ENCODE results near the gene DOCK8.

Gene DOCK8

GRCh38 chr9:445033-445432 lies 230.4 kb downstream of the DOCK8 start:
- TF ChIP-seq CTCF (IDR thresholded peaks at IDR 0.05): no peak

GRCh38 chr9:446074-446699 lies 231.5 kb downstream of the DOCK8 start:
- no peak for TF ChIP-seq CTCF (IDR thresholded peaks at IDR 0.05)

- TF ChIP-seq CTCF (IDR thresholded peaks at IDR 0.05): no peak
Measured at GRCh38 chr9:447230-448025, 232.8 kb downstream of the DOCK8 start.

- no peak for TF ChIP-seq CTCF (IDR thresholded peaks at IDR 0.05)
Measured at GRCh38 chr9:450057-450456, 235.4 kb downstream of the DOCK8 start.

DNA sequence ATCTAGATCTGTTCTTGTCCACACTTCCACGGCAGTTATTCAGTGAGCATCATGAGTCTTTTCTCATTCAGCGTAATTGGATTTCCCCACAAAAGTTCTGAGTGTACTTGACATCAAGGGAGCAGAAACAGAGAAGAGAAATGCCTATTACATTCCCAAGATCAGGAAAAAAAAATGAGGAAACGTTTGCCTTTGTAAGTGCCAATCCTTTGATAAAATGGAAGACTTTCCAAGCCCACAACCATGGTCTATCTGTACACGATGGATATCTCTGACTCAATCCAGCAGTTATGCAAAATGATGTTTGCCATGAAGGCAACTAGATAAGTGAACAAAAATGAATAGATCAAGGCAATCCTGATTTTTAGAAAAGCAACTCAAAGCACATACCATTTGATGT lies 235.9 kb downstream of the DOCK8 start:
- no peak for TF ChIP-seq CTCF (IDR thresholded peaks at IDR 0.05)

DNA sequence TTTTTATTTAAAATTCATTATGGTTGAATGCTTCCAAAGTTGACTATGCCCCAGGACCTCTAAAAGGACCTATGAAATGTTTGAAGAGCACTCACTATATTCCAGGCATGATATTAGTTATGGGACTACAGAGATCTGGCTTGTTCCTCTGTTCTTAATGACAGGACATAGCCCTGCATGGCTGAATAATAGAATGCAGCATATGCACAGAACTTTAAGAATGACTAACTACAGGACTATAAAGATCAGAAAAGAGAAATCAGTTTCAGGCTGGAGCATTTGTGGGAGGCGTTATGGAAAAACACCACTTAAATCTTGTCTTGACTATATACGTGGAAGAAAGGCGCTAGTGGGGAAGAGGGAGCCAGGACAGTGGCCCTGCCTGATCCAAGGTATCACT lies 239.2 kb downstream of the DOCK8 start:
- no peak for TF ChIP-seq CTCF (IDR thresholded peaks at IDR 0.05)

GRCh38 chr9:456365-456764 lies 241.7 kb downstream of the DOCK8 start:
- TF ChIP-seq CTCF (IDR thresholded peaks at IDR 0.05): no peak
